GM23338 (cell line): Measurements from ENCODE around the gene CFAP47. TPM values are rescaled to one million over a fixed set of nuclear protein-coding genes. Genes with fewer than 3 reads are reported as not detected.

Experiments used
- ATAC-seq: fragments of 200-7000 bp; cut with Tn5 transposase; 3 replicates; pipeline ENCODE4 v1.9.1; 2020
- DNase-seq: peaks from one replicate; pipeline ENCODE4 v3.0.0-alpha.2; 2015; ENCODE audit warnings: low spot score
- H2AFZ ChIP-seq: fragments of 200-600 bp; sonication (generic); 2 replicates; pipeline ENCODE4 v1.8.0; 2016; ENCODE audit warnings: antibody characterized with exemption, mild to moderate bottlenecking, moderate library complexity
- H3F3A ChIP-seq: fragments of 200-600 bp; sonication (generic); replicated peaks from 2 replicates; pipeline ENCODE4 v1.8.0; 2017; ENCODE audit warnings: antibody characterized with exemption, mixed run types, low read depth
- H3K27ac ChIP-seq: fragments of 200-600 bp; sonication (generic); 2 replicates; pipeline ENCODE4 v1.6.1; 2016; ENCODE audit warnings: low read depth
- H3K27me3 ChIP-seq: fragments of 200-600 bp; sonication (generic); 2 replicates; pipeline ENCODE4 v1.8.0; 2016; ENCODE audit warnings: mild to moderate bottlenecking, mixed run types, moderate library complexity; ENCODE audit not compliant: insufficient read depth
- H3K36me3 ChIP-seq: fragments of 200-600 bp; sonication (generic); 2 replicates; pipeline ENCODE4 v1.8.0; 2016; ENCODE audit warnings: mild to moderate bottlenecking; ENCODE audit not compliant: insufficient read depth
- H3K4me1 ChIP-seq: fragments of 200-600 bp; sonication (generic); 2 replicates; pipeline ENCODE4 v1.8.0; 2016; ENCODE audit warnings: mild to moderate bottlenecking, moderate library complexity; ENCODE audit not compliant: insufficient read depth
- H3K4me2 ChIP-seq: fragments of 200-600 bp; sonication (generic); 2 replicates; pipeline ENCODE4 v1.7.1; 2017; ENCODE audit warnings: mixed run types
- H3K4me3 ChIP-seq: fragments of 200-600 bp; sonication (generic); 2 replicates; pipeline ENCODE4 v1.6.1; 2016; ENCODE audit warnings: mixed run types
- H3K79me2 ChIP-seq: fragments of 200-600 bp; sonication (generic); replicated peaks from 2 replicates; pipeline ENCODE4 v1.8.0; 2017; ENCODE audit warnings: mild to moderate bottlenecking; ENCODE audit not compliant: insufficient read depth
- H3K9me2 ChIP-seq: fragments of 200-600 bp; sonication (generic); 2 replicates; pipeline ENCODE4 v1.8.0; 2017; ENCODE audit not compliant: insufficient read depth
- H4K20me1 ChIP-seq: fragments of 200-600 bp; sonication (generic); replicated peaks from 2 replicates; pipeline ENCODE4 v1.8.0; 2017; ENCODE audit warnings: mild to moderate bottlenecking; ENCODE audit not compliant: insufficient read depth
- H3K27ac Mint-ChIP-seq: 2 replicates; pipeline ENCODE4 v1.8.0; 2020; ENCODE audit warnings: inconsistent platforms, mild to moderate bottlenecking, moderate library complexity, mixed read lengths
- H3K27me3 Mint-ChIP-seq: 3 replicates; pipeline ENCODE4 v1.8.0; 2022; ENCODE audit warnings: low read depth, mild to moderate bottlenecking, moderate library complexity, mixed read lengths, inconsistent platforms; ENCODE audit not compliant: insufficient read depth, poor library complexity
- H3K36me3 Mint-ChIP-seq: 3 replicates; pipeline ENCODE4 v1.8.0; 2021; ENCODE audit warnings: low read depth, mild to moderate bottlenecking, inconsistent platforms, moderate library complexity, mixed read lengths
- H3K4me1 Mint-ChIP-seq: 3 replicates; pipeline ENCODE4 v1.8.0; 2020; ENCODE audit warnings: mild to moderate bottlenecking, inconsistent platforms, mixed read lengths
- H3K4me3 Mint-ChIP-seq: 3 replicates; pipeline ENCODE4 v1.8.0; 2021; ENCODE audit warnings: moderate library complexity, mild to moderate bottlenecking, inconsistent platforms, mixed read lengths
- H3K9me3 Mint-ChIP-seq: 3 replicates; pipeline ENCODE4 v1.8.0; 2020; ENCODE audit warnings: moderate library complexity, mild to moderate bottlenecking, inconsistent platforms, mixed read lengths
- CREB1 ChIP-seq: fragments of 250-450 bp; sonication (Bioruptor Pico); IDR thresholded peaks from 2 replicates; pipeline ENCODE4 v1.5.0; 2020; ENCODE audit warnings: low read depth, mild to moderate bottlenecking, moderate library complexity
- CTCF ChIP-seq, 2 experiments: fragments of 200-600 bp in 1 of 2; sonication (generic) in 1 of 2; conservative IDR thresholded peaks; 2 replicates each; pipeline versions ENCODE4 v1.5.1 to v1.6.1; 2016 to 2017; ENCODE audit warnings: antibody characterized with exemption in 2 of 2, low read depth in 2 of 2, mild to moderate bottlenecking in 2 of 2, moderate library complexity in 1 of 2
- ETS1 ChIP-seq: IDR thresholded peaks from 2 replicates; pipeline ENCODE4 v1.6.1; 2016; ENCODE audit warnings: antibody characterized with exemption
- EZH2phosphoT487 ChIP-seq: fragments of 200-600 bp; sonication (generic); IDR thresholded peaks from one replicate; pipeline ENCODE4 v1.8.1; 2018; ENCODE audit warnings: antibody characterized with exemption; ENCODE audit not compliant: unreplicated experiment
- JUNB ChIP-seq: IDR thresholded peaks from one replicate; pipeline ENCODE4 v1.6.1; 2016; ENCODE audit warnings: antibody characterized with exemption; ENCODE audit not compliant: unreplicated experiment
- POLR2AphosphoS5 ChIP-seq: IDR thresholded peaks from 2 replicates; pipeline ENCODE4 v1.6.1; 2016; ENCODE audit warnings: antibody characterized with exemption, low read depth
- ZNF114 ChIP-seq: fragments of 250-450 bp; sonication (Bioruptor Pico); IDR thresholded peaks from 2 replicates; pipeline ENCODE4 v1.5.0; 2020; ENCODE audit warnings: mild to moderate bottlenecking, moderate library complexity
- ZNF331 ChIP-seq: fragments of 250-450 bp; sonication (Bioruptor Pico); IDR thresholded peaks from 2 replicates; pipeline ENCODE4 v1.5.0; 2020; ENCODE audit warnings: low read depth, mild to moderate bottlenecking, moderate library complexity
- ZNF462 ChIP-seq: fragments of 250-450 bp; sonication (Bioruptor Pico); IDR thresholded peaks from 2 replicates; pipeline ENCODE4 v1.5.0; 2020; ENCODE audit warnings: mild to moderate bottlenecking, moderate library complexity
- polyA plus RNA-seq: library from polyadenylated mRNA; unstranded; fragments of >200 nt; fragmentation: Nextera tagmentation; extraction: Ambion mirVana; gene quantifications from 2 replicates; pipeline ENCODE4 v1.2.1, GENCODE V29; 2016
- total RNA-seq: library from RNA; depleted of rRNA; stranded (reverse); fragments of >200 nt; shearing (Covaris generic); gene quantifications from 2 replicates; pipeline ENCODE4 v1.2.3, GENCODE V29; 2014

The CFAP47 gene
- total and polyA plus RNA-seq, 2 experiments from 2014 or later: not detected

- H3K4me1 Mint-ChIP-seq: peaks cover 3% of the 10 kb centered on the region; the same call in 1 of the 3 replicates
- Histone ChIP-seq H4K20me1 (no peaks in the 10 kb centered on the region), H3K36me3 (no peaks in the 10 kb centered on the region), H3K79me2 (no peaks in the 10 kb centered on the region), H3K27me3 (no peaks in the 10 kb centered on the region), H3F3A (no peaks in the 10 kb centered on the region), H3K4me3 (no peak overlapping the region), H3K9me2 (no peaks in the 10 kb centered on the region), H2AFZ (no peak overlapping the region), H3K4me2 (no peak overlapping the region), H3K27ac (no peak overlapping the region), H3K4me1 (no peaks in the 10 kb centered on the region; the same call in 1 of the 2 replicates)
- H3K9me3 Mint-ChIP-seq: no peaks in the 10 kb centered on the region; the same call in 2 of the 3 replicates
- no peak for DNase-seq
- peaks cover 12% of the 10 kb centered on the region; the same call in 2 of the 3 replicates for H3K36me3 Mint-ChIP-seq
- TF ChIP-seq ZNF462: no peak
- TF ChIP-seq ZNF331 (CRISPR knock-in tag): no peak
- no peak for TF ChIP-seq ZNF114 (CRISPR knock-in tag)
- TF ChIP-seq EZH2phosphoT487: no peak
- TF ChIP-seq CTCF (conservative IDR thresholded peaks at IDR 0.05; ENCODE audit: low read depth in 2 of 2): no peak
- TF ChIP-seq CREB1 (CRISPR knock-in tag): no peak
- no peak for TF ChIP-seq JUNB
- TF ChIP-seq POLR2AphosphoS5: no peak
- TF ChIP-seq ETS1: no peak
- no peak for ATAC-seq
- peaks cover 3% of the 10 kb centered on the region for H3K27me3 Mint-ChIP-seq
- no peak overlapping the region for H3K4me3 Mint-ChIP-seq
- H3K27ac Mint-ChIP-seq: no peak overlapping the region
Observed at GRCh38 chrX:36199928-36200327, 280.4 kb downstream of the CFAP47 start.
